RWPE2 (cell line): ENCODE measurements around the gene HOXD1.

Experiments used
- ATAC-seq: fragments of 200-7000 bp; cut with Tn5 transposase; 3 replicates; pipeline ENCODE4 v1.9.1; 2021; ENCODE audit warnings: low read depth
- DNase-seq: peaks from one replicate; pipeline ENCODE4 v3.0.0-alpha.2; 2020; ENCODE audit warnings: low spot score
- H3K27ac ChIP-seq: fragments of 450-650 bp; 2 replicates; pipeline ENCODE4 v1.5.1; 2017; ENCODE audit warnings: mild to moderate bottlenecking; ENCODE audit not compliant: poor library complexity, severe bottlenecking
- H3K27me3 ChIP-seq: fragments of 250-450 bp; sonication (Bioruptor Pico); 2 replicates; pipeline ENCODE4 v1.5.1; 2021; ENCODE audit warnings: mild to moderate bottlenecking, moderate library complexity; ENCODE audit not compliant: insufficient read depth, poor library complexity, severe bottlenecking
- H3K36me3 ChIP-seq: fragments of 250-450 bp; sonication (Bioruptor Pico); 2 replicates; pipeline ENCODE4 v1.5.1; 2020; ENCODE audit warnings: low read depth, mild to moderate bottlenecking, moderate library complexity
- H3K4me1 ChIP-seq: fragments of 250-450 bp; sonication (Bioruptor Pico); 2 replicates; pipeline ENCODE4 v1.5.1; 2021; ENCODE audit warnings: mild to moderate bottlenecking, moderate library complexity; ENCODE audit not compliant: insufficient read depth, poor library complexity, severe bottlenecking
- H3K4me3 ChIP-seq: fragments of 250-450 bp; sonication (Bioruptor Pico); 2 replicates; pipeline ENCODE4 v1.5.1; 2021; ENCODE audit warnings: mild to moderate bottlenecking, moderate library complexity; ENCODE audit not compliant: severe bottlenecking
- H3K9me3 ChIP-seq: fragments of 250-450 bp; sonication (Bioruptor Pico); 2 replicates; pipeline ENCODE4 v1.5.1; 2021; ENCODE audit warnings: mild to moderate bottlenecking, moderate library complexity; ENCODE audit not compliant: severe bottlenecking
- TF ChIP-seq, protein P1 (sequence below): fragments of 450-650 bp; IDR thresholded peaks from one replicate; pipeline ENCODE4 v1.5.1; 2017; ENCODE audit warnings: mild to moderate bottlenecking, moderate library complexity; ENCODE audit not compliant: poor library complexity, severe bottlenecking

HOXD1 gene

DNA sequence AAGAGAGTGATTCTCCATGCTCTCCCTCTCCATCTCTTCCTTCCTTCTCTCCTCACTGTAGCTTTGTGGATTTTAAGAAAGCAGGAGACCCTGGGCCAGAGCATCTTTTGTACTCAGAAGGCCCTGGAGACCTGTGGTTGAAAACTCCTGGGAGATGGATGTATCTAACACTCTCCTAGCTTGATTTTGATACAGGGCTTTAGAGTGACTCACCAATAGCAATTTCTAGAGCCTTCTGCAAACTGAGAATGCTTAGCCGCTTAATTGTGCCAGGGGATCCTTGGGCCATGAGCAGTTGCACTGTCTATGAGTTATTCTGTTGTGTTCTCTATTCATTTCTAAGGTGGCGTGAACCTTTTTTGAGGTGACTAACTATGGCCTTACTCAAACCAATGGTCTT, 17.7 kb downstream of the HOXD1 start:
- H3K9me3 ChIP-seq, result no peaks in the 10 kb centered on the region
- TF ChIP-seq, protein P1, sequence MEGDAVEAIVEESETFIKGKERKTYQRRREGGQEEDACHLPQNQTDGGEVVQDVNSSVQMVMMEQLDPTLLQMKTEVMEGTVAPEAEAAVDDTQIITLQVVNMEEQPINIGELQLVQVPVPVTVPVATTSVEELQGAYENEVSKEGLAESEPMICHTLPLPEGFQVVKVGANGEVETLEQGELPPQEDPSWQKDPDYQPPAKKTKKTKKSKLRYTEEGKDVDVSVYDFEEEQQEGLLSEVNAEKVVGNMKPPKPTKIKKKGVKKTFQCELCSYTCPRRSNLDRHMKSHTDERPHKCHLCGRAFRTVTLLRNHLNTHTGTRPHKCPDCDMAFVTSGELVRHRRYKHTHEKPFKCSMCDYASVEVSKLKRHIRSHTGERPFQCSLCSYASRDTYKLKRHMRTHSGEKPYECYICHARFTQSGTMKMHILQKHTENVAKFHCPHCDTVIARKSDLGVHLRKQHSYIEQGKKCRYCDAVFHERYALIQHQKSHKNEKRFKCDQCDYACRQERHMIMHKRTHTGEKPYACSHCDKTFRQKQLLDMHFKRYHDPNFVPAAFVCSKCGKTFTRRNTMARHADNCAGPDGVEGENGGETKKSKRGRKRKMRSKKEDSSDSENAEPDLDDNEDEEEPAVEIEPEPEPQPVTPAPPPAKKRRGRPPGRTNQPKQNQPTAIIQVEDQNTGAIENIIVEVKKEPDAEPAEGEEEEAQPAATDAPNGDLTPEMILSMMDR, result no peak
- no peak for ATAC-seq
- no peak overlapping the region for H3K4me3 ChIP-seq
- H3K4me1 ChIP-seq, result no peaks in the 10 kb centered on the region
- H3K36me3 ChIP-seq, result no peaks in the 10 kb centered on the region
- no peak overlapping the region for H3K27ac ChIP-seq
- no peak for DNase-seq
- no peaks in the 10 kb centered on the region for H3K27me3 ChIP-seq

GRCh38 chr2:176206682-176207081, 18.2 kb downstream of the HOXD1 start:
- no peaks in the 10 kb centered on the region for H3K36me3 ChIP-seq
- ATAC-seq (no peak), DNase-seq (no peak)
- H3K4me1 ChIP-seq, result no peaks in the 10 kb centered on the region
- no peaks in the 10 kb centered on the region for H3K27me3 ChIP-seq
- H3K27ac ChIP-seq, result no peak overlapping the region
- H3K9me3 ChIP-seq, result no peaks in the 10 kb centered on the region
- TF ChIP-seq, protein P1, result no peak
- no peak overlapping the region for H3K4me3 ChIP-seq

DNA sequence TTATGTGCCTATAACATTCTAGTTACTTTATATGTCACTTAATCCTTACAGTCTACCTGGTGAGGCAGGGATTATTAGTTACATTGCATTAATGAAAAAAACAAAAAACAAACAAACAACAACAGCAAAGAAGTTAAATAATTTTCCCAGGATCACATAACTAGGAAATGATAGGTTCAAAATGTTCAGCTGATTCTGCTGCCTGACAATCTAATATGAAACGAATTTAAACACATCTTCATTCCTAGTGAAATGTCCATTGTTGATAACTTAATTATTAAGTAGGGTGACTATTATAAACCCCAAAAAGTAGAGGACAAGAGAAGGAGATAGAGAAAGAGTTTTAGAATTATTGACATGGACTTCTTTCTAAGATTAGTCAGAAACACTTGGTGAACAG, 22.6 kb downstream of the HOXD1 start:
- TF ChIP-seq, protein P1, result no peak
- Histone ChIP-seq H3K4me3 (no peak overlapping the region), H3K27me3 (no peaks in the 10 kb centered on the region), H3K9me3 (no peaks in the 10 kb centered on the region), H3K27ac (no peak overlapping the region), H3K4me1 (no peaks in the 10 kb centered on the region), H3K36me3 (no peaks in the 10 kb centered on the region)
- DNase-seq (no peak), ATAC-seq (no peak)

DNA sequence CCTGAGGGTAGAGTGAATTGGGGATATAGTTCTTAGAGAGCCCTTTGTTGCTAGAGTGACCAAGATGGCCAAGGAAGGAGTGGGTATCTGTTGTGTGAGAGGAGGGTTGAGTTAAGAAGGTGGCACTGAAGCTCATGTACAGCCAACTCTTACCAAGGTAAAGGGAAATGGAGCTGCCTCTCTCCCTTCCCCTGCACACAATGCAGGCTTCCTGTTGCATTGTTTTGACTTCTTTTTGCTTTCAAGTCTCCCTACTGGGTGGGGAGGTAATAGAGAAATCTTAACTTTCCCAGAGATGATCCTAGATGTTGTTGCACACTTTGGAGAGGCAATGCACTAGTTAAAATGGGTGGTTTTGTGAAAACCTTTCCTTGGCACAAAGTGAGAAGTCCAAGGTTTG, 23.8 kb downstream of the HOXD1 start:
- DNase-seq (no peak), ATAC-seq (no peak)
- Histone ChIP-seq H3K9me3 (no peaks in the 10 kb centered on the region), H3K27ac (no peak overlapping the region), H3K4me3 (no peak overlapping the region), H3K27me3 (no peaks in the 10 kb centered on the region), H3K4me1 (no peaks in the 10 kb centered on the region), H3K36me3 (no peaks in the 10 kb centered on the region)
- TF ChIP-seq, protein P1, result no peak

DNA sequence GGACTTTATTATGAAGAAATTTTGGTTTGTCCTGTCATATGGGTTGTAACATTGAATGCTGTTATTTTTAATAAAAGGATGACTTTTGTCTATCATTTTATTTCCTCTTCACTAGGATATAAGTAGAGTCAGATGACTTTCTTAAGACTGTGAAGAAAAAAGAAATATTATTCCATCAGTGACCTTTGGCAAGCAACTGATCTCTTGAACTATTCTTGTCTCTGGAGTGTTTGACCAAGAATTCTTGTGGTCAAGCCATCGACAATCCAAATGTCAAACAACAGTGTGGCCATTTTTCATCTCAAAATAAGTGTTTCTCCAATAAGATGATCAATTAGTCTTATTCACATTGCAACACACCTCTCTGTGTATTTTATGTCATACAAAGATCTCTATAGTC, 24.9 kb downstream of the HOXD1 start:
- Histone ChIP-seq H3K36me3 (no peaks in the 10 kb centered on the region), H3K4me1 (no peaks in the 10 kb centered on the region), H3K27me3 (no peaks in the 10 kb centered on the region), H3K4me3 (no peak overlapping the region), H3K27ac (no peak overlapping the region), H3K9me3 (no peaks in the 10 kb centered on the region)
- DNase-seq (no peak), ATAC-seq (no peak)
- TF ChIP-seq, protein P1, result no peak
